ENCODE measurements around the gene HOXA4. TPM values are rescaled to one million over a fixed set of nuclear protein-coding genes. Genes with fewer than 3 reads are reported as not detected.

HOXA4 gene
- total RNA-seq, 1 donor from 2014 or later = 0.40 TPM

- ChIA-PET POLR2A (no interaction called here), CTCF (no interaction called here)
- Mint-ChIP-seq H3K9me3 (no peaks in the 10 kb centered on the region), H3K27me3 (peaks cover 27% of the 10 kb centered on the region), H3K4me1 (peaks cover 4% of the 10 kb centered on the region), H3K27ac (no peak overlapping the region), H3K36me3 (ENCODE audit: low read depth) (no peaks in the 10 kb centered on the region), H3K4me3 (no peak overlapping the region)
- ATAC-seq (ENCODE audit: low read depth) (no peak), DNase-seq (no peak)
- TF ChIP-seq CTCF (IDR thresholded peaks at IDR 0.05) = no peak
- intact Hi-C loops (cut with micrococcal nuclease) = no loop called here
These were observed 22.9 kb downstream of the HOXA4 start for GRCh38 chr7:27107391-27108381.

GRCh38 chr7:27106901-27107240 is 23.7 kb downstream of the HOXA4 start:
- ATAC-seq (ENCODE audit: low read depth) (no peak), DNase-seq (no peak)
- intact Hi-C loops (cut with micrococcal nuclease) = no loop called here
- Mint-ChIP-seq H3K4me3 (no peak overlapping the region), H3K4me1 (peaks cover 10% of the 10 kb centered on the region), H3K9me3 (no peaks in the 10 kb centered on the region), H3K27ac (no peak overlapping the region), H3K36me3 (ENCODE audit: low read depth) (no peaks in the 10 kb centered on the region), H3K27me3 (peaks cover 33% of the 10 kb centered on the region)
- ChIA-PET CTCF (no interaction called here), POLR2A (no interaction called here)
- no peak for TF ChIP-seq CTCF (IDR thresholded peaks at IDR 0.05)

- Mint-ChIP-seq H3K36me3 (ENCODE audit: low read depth) (no peaks in the 10 kb centered on the region), H3K27me3 (peaks cover 38% of the 10 kb centered on the region), H3K27ac (no peak overlapping the region), H3K9me3 (no peaks in the 10 kb centered on the region), H3K4me3 (no peak overlapping the region), H3K4me1 (peaks cover 14% of the 10 kb centered on the region)
- DNase-seq = no peak
- no peak for ATAC-seq (ENCODE audit: low read depth)
- TF ChIP-seq CTCF (IDR thresholded peaks at IDR 0.05) = no peak
- POLR2A ChIA-PET = no interaction called here
- intact Hi-C loops (cut with micrococcal nuclease) = no loop called here
- CTCF ChIA-PET = interaction anchor here (0.8 kb wide), 1 partner anchor 55 kb away, joined by 3 read pairs; no protein-coding TSS in a partner anchor
These were observed 24.2 kb downstream of the HOXA4 start for GRCh38 chr7:27106181-27106900.

- Mint-ChIP-seq H3K4me3 (no peak overlapping the region), H3K9me3 (no peaks in the 10 kb centered on the region), H3K4me1 (peaks cover 14% of the 10 kb centered on the region), H3K36me3 (ENCODE audit: low read depth) (no peaks in the 10 kb centered on the region), H3K27me3 (peaks cover 47% of the 10 kb centered on the region), H3K27ac (no peak overlapping the region)
- DNase-seq = no peak
- no peak for ATAC-seq (ENCODE audit: low read depth)
- no peak for TF ChIP-seq CTCF (IDR thresholded peaks at IDR 0.05)
- intact Hi-C loops (cut with micrococcal nuclease) = no loop called here
- ChIA-PET POLR2A (interaction anchor here (0.6 kb wide), 1 partner anchor 448 kb away, joined by 6 read pairs; no protein-coding TSS in a partner anchor), CTCF (interaction anchor here (0.8 to 1.0 kb wide), 2 partner anchors 56 to 605 kb away, joined by 3 read pairs; no protein-coding TSS in a partner anchor)
These were observed 25.1 kb downstream of the HOXA4 start for GRCh38 chr7:27105301-27106031.

All from activated B cell treated with CpG ODN at 0.5 μM for 24 hours (primary cell).